Stimulated activated CD8-positive, alpha-beta memory T cell treated with anti-CD3 and anti-CD28 coated beads, Interleukin-4, amount 100 ng/mL, for 24 hours (primary cell): ENCODE measurements around the gene ATRAID.
A peak's percentile ranks its signal among the peaks of the same experiment; 100 is the strongest.

Source experiments
- DNase-seq: peaks from one replicate; pipeline ENCODE4 v3.0.0-alpha.2; 2020; ENCODE audit warnings: low read depth

The ATRAID gene

DNA sequence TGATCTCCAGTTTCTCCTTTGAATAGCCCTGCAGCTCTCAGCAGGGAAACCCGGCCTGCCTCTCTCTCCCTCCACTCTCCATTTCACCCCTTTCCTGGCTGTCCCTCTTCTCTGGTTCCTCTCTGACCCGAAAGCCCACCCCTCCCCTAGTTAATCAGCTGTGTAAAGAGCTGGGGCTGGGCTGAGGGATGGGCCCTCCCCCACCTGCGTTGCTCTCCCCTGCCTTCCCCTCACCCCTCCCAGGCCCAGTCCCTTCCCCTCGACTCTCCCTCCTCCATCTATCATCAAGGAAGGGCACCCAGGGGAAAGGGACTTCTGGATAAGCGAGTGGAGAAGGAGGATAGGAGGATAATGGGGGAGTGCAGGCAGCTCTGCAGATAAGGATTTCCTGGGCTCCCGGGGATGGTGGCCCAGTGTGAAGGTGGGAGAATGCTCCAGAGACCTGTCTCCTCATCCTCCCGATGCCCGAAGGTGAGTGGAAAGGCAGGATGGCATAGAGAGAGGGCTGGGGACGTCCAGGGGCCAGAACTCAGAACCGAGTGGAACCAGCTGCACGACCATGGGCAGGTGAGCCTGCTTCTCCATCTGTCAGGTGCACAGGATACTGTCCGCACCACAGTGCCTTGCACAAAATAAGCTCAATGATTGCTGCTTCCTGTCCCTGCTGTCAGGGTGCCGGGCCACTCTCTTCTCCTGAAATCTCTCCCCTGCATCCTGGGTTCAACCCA lies 39.0 kb downstream of the ATRAID start:
- no peak for DNase-seq

GRCh38 chr2:27251766-27252165 lies 39.9 kb downstream of the ATRAID start:
- DNase-seq, result no peak

DNA sequence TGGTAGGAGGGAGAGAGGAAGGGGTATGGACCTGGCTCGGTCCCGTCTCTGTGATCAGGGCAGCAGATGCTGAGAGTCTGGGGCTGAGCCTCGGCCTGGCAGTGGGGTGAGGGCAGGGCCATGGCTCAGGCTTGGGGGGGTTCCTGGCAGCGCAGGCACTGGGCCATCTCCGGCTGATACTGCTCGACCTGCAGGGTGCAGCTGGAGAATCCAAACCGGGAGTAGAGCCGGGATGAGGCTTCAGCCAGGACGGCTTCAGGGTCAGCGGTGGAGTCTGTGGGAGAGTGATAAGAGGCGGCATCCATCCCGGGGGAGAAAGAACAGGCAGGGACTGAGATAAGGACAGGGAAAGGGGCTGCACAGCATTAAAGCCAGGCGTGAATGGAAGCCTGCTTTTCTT lies 43.3 kb downstream of the ATRAID start:
- no peak for DNase-seq

- DNase-seq, result no peak
These were observed 43.8 kb downstream of the ATRAID start for GRCh38 chr2:27255660-27256059.

DNA sequence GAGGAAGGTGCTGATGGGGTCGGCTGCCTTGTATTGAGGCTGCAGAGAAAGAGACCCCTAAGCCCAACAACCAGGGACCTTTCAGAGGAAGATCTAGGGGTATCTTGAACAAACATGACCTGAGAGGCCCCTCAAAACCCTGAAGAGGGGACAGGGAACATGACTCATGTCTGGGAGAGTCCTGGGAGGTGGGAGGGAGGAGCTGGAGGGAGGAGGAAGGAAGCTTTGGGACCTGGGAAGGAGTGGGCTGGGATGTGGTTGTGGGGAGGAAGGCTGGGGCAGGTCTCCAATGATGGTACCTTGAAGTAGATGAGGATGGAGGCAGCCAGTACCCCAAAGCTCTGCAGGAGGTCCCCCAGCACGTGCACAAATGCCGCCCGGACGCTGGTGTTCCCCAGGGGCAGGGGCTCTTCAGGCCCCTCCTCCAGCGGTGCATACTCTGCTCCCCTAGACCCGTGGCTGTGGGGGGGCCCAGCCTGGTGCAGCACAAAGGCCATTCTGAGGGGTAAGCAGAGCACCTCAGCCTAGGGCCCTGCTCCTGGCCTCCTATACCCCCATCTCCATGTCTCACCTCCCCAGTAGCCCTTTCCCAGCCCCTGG lies 45.1 kb downstream of the ATRAID start:
- DNase-seq, result no peak

GRCh38 chr2:27258051-27258450 lies 46.2 kb downstream of the ATRAID start:
- no peak for DNase-seq

DNA sequence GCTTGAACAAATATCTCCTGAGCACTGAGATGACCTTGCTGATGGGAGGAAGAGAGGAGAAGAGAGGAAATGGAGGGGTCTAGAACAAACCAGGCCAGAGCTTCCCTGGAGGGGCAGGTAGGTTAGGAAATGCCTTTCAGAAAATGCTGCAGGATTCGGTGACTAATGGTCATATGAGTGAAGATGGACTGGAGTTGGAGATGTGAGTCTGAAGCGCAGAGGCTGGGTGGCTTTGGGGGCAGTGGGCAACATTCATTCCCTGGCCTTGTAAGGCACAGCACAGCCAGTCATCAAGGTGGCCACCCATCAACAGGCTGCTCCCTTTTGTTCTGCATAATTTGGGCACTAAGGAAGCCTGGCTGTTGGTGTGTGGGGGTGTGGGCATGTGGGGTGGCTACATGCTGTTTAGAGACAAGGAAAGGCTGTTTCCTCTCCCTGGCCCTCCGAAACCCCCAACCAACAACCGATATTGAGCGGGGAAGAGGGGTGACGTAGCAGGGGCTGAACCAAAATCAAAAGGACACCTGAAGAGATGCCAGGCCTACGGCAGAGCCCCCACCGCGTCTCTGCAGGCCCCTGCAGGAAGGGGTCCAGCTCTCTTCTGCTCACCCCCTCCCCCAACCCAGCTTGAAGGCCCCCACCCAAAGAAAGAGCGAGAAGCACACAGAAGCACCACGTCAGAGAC lies 49.5 kb downstream of the ATRAID start:
- no peak for DNase-seq

DNA sequence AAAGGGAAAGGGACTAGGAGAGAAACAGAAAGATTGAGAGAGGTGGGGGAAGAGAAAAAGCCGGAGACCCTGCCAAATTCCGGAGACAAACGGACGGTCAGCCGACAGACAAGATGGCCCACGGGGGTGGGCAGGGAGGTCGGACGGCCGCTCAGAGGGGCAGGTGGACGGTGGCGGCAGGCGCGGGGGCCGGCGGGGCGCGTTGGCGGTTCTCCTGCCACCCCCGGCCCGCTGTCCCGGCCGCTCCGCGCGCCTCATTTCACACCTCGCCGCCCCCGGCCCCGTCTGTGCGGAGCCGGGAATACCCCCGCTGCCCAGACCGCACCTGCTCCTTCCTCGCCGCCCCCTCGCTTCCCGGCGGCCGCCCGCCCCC lies 50.1 kb downstream of the ATRAID start:
- DNase-seq, result no peak

DNA sequence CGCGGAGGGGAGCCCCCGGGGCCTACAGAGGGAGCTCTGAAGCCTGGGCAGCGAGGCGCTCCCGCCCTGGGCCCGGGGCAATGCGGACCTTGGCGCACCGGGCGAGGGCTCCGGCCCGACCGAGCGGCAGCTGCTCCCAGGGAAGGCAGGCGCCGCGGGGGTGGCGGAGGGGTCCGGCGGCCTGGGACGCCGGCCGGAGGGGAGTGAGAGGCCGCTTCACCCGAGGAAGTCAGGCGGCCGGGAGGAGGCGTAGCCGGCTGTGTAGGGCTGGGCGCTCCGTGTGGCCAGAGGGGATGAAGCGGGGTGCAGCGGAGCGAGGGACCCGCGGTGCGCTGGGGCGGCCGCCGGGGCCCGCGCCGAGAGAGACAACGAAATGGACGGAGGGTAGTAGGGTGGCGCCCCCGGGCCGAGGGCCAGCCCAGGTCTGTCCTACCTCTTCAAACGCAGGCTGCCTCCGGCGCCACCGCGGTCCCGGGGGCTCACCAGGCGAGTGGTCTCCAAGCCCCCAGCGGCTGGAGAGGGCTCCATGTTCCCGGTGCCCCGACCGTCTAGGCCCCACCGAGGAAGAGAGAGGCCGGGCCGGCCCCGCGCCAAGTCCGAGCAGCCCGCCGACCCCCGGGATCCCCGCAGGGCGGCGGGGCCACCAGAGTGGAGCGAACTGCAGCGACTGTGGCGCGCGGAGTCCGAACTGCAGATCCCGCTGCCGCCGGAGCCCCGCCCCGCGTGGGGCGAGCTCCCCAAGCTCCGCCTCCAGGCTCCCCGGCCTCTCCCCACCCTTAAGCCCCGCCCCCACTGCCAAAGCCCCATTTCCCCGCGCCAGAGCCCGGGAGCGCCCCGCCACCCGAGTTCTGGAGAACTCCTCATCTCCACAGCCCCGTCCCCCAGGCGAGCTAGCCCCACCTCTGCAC lies 50.8 kb downstream of the ATRAID start, which contains the start of gene SLC30A3:
TSS of gene SLC30A3 (minus strand) at position 669 of the 908 bp plus-strand sequence. CDS start at position 528, 141 bp downstream.
- peak; percentile 58 for DNase-seq

DNA sequence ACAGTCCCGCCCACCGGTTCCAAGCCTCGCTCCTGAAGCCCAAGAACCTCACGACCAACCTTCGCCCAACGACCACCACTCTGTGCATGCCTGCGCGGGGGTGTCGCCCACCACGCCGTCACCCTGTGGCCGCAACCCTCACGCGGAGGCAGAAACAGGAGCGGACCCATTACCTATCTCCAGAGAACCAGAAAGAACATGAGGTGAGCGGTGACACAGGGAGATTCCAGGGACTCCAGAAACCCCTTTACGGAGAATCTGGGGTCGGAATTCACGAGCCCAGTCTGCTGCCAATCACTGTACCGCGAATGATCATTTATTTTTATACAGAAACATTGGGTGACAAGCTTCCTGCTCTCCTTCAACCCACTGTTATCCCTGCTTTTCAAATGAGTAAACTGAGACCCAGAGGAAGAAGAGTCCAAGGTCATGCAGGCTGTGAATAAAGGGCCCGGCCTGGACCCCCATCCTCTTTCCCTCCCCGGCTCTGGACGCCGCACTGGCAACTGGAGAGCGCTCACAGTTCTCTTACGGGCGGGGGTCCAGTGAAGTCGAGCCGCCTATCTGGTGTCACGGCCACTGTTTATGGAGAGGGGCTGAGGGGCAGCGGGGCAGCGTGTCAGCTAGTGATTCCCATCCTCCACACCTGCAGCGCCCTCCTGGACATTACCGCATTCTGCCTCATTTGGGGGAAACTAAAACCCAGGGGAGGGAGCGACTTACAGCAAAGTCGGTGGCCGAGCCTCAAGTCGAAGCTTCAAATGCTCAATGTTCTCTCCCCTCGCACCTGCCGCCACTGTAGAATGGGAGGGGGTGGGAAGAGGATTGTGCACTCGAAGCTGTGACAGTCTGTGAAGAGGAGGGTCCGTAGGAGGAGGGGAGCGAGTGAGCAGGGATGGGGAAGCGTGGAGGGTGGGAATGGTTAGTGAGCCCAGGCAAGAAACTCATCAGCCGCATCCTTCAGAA lies 51.7 kb downstream of the ATRAID start:
- DNase-seq, result no peak

DNA sequence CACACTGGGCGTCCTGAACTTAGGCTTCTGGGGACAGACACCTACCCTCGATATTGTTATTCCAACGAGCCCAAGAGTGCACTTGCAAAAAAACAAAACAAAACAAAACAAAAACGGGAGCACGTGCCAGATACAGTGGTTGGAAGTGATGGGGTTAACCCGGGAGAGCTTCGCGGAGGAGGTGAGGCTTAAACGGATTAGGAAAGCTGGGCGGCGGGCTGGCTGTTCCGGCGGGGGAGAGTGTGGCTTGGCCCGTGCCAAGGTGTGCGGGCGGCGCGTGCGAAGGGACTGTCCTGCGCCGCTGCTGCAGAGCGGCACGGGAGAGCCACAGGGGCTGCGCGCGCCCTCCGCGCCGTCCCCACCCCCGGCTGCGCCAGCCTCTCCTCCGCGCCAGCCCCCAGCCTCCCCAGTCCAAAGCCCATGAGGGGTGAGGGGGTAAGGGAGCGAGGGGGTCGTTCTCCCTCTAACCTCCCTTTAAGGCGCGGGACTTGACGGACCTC lies 52.5 kb downstream of the ATRAID start:
- no peak for DNase-seq

GRCh38 chr2:27264753-27265535 lies 53.1 kb downstream of the ATRAID start:
- peak; percentile 44 for DNase-seq

DNA sequence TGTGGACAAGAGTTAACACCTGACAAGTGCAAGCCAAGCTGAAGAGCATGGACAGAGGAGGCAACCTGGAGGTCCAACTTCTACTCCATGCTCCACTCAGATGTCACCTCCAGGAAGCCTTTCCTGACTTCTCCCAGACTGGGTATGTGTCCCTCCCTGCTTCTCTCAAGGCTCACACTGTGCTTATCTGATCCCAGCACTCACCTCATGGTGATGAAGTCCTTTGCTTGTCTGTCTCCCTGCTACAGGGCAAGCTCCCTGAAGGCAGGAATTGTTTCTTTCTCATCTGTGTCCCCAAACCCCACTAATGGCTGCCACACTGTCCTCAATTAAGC lies 53.7 kb downstream of the ATRAID start:
- no peak for DNase-seq
